MM.1S (cell line): ENCODE measurements around the gene ANKLE1.
A peak's percentile ranks its signal among the peaks of the same experiment; 100 is the strongest.

Source experiments
- DNase-seq: peaks from one replicate; pipeline ENCODE4 v3.0.0-alpha.2; 2015
- H2AFZ ChIP-seq: fragments of 300-600 bp; sonication (generic); 2 replicates; pipeline ENCODE4 v1.6.0; 2016; ENCODE audit warnings: antibody characterized with exemption, low read length
- H3F3A ChIP-seq: fragments of 300-600 bp; sonication (generic); 2 replicates; pipeline ENCODE4 v1.6.1; 2016; ENCODE audit warnings: mild to moderate bottlenecking, antibody characterized with exemption, low read length, moderate library complexity, mixed read lengths; ENCODE audit not compliant: insufficient read depth
- H3K27ac ChIP-seq: fragments of 300-600 bp; sonication (generic); 2 replicates; pipeline ENCODE4 v1.5.1; 2016; ENCODE audit warnings: mild to moderate bottlenecking, low read length
- H3K27me3 ChIP-seq: fragments of 300-600 bp; sonication (generic); replicated peaks from 2 replicates; pipeline ENCODE4 v1.6.0; 2016; ENCODE audit warnings: low read length; ENCODE audit not compliant: insufficient read depth
- H3K36me3 ChIP-seq: fragments of 300-600 bp; sonication (generic); replicated peaks from 2 replicates; pipeline ENCODE4 v1.6.1; 2016; ENCODE audit warnings: mild to moderate bottlenecking, low read length, mixed read lengths; ENCODE audit not compliant: insufficient read depth
- H3K4me1 ChIP-seq: fragments of 300-600 bp; sonication (generic); 2 replicates; pipeline ENCODE4 v1.6.1; 2016; ENCODE audit warnings: low read length, mixed read lengths
- H3K4me2 ChIP-seq: fragments of 300-600 bp; sonication (generic); 2 replicates; pipeline ENCODE4 v1.6.0; 2016; ENCODE audit warnings: low read depth, low read length
- H3K4me3 ChIP-seq: fragments of 300-600 bp; sonication (generic); 2 replicates; pipeline ENCODE4 v1.5.1; 2016; ENCODE audit warnings: low read length, mixed read lengths
- H3K79me2 ChIP-seq: fragments of 300-600 bp; sonication (generic); 2 replicates; pipeline ENCODE4 v1.6.1; 2016; ENCODE audit warnings: mixed run types, low read length, mixed read lengths
- H3K9ac ChIP-seq: fragments of 300-600 bp; sonication (generic); 2 replicates; pipeline ENCODE4 v1.6.1; 2016; ENCODE audit warnings: low read length, mixed read lengths
- H3K9me2 ChIP-seq: fragments of 300-600 bp; sonication (generic); replicated peaks from 2 replicates; pipeline ENCODE4 v1.6.1; 2016; ENCODE audit warnings: mild to moderate bottlenecking, low read length, mixed read lengths; ENCODE audit not compliant: insufficient read depth
- H3K9me3 ChIP-seq: fragments of 300-600 bp; sonication (generic); replicated peaks from 2 replicates; pipeline ENCODE4 v1.6.1; 2016; ENCODE audit warnings: mild to moderate bottlenecking, low read length, mixed read lengths; ENCODE audit not compliant: insufficient read depth
- H4K20me1 ChIP-seq: fragments of 300-600 bp; sonication (generic); 2 replicates; pipeline ENCODE4 v1.6.1; 2016; ENCODE audit warnings: mild to moderate bottlenecking, low read length, moderate library complexity, mixed read lengths; ENCODE audit not compliant: insufficient read depth
- CTCF ChIP-seq: fragments of 300-600 bp; sonication (generic); IDR thresholded peaks from 2 replicates; pipeline ENCODE4 v1.5.1; 2016; ENCODE audit warnings: antibody characterized with exemption, low read length, mixed read lengths
- EZH2 ChIP-seq: fragments of 300-600 bp; sonication (generic); optimal IDR thresholded peaks from 2 replicates; pipeline ENCODE3; 2017; ENCODE audit warnings: low read depth, mild to moderate bottlenecking, antibody characterized with exemption, low read length, mixed read lengths
- EZH2phosphoT487 ChIP-seq: fragments of 300-600 bp; sonication (generic); IDR thresholded peaks from 2 replicates; pipeline ENCODE4 v1.6.1; 2018; ENCODE audit warnings: antibody characterized with exemption, low read length

The ANKLE1 gene

GRCh38 chr19:17296976-17297375 is 15.3 kb downstream of the ANKLE1 start:
- peaks cover 7% of the 10 kb centered on the region; the same call in 1 of the 2 replicates for H3K79me2 ChIP-seq
- TF ChIP-seq EZH2phosphoT487 (no peak), EZH2 (no peak), CTCF (no peak)
- no peaks in the 10 kb centered on the region for H3K9me3 ChIP-seq
- no peak overlapping the region for H3K27ac ChIP-seq
- no peaks in the 10 kb centered on the region for H3F3A ChIP-seq
- H3K9me2 ChIP-seq, result no peaks in the 10 kb centered on the region
- no peak overlapping the region for H3K4me2 ChIP-seq
- H3K9ac ChIP-seq, result no peak overlapping the region
- no peak overlapping the region for H3K4me3 ChIP-seq
- no peak overlapping the region for H2AFZ ChIP-seq
- DNase-seq, result no peak
- H3K27me3 ChIP-seq, result no peaks in the 10 kb centered on the region
- no peaks in the 10 kb centered on the region for H3K36me3 ChIP-seq
- H4K20me1 ChIP-seq, result no peaks in the 10 kb centered on the region
- no peaks in the 10 kb centered on the region for H3K4me1 ChIP-seq

- Histone ChIP-seq H3K79me2 (peaks cover under 1% of the 10 kb centered on the region), H3K4me2 (no peak overlapping the region), H2AFZ (no peak overlapping the region)
Measured at GRCh38 chr19:17300992-17301619, 19.4 kb downstream of the ANKLE1 start.

GRCh38 chr19:17302391-17303166 is 20.9 kb downstream of the ANKLE1 start:
- H3K27me3 ChIP-seq, result no peaks in the 10 kb centered on the region
- no peaks in the 10 kb centered on the region for H3K36me3 ChIP-seq
- no peak for DNase-seq
- H3K9ac ChIP-seq, result peak overlapping the region; percentile 72; the same call in 1 of the 2 replicates
- no peaks in the 10 kb centered on the region for H3K9me3 ChIP-seq
- peak overlapping the region; percentile 77 for H3K4me3 ChIP-seq
- H3K27ac ChIP-seq, result no peak overlapping the region
- H3K4me1 ChIP-seq, result peaks cover 17% of the 10 kb centered on the region
- TF ChIP-seq EZH2phosphoT487, result no peak
- no peak for TF ChIP-seq EZH2
- no peak for TF ChIP-seq CTCF
- H3K4me2 ChIP-seq, result peak overlapping the region; percentile 89
- peaks cover 19% of the 10 kb centered on the region for H3F3A ChIP-seq
- no peaks in the 10 kb centered on the region for H3K9me2 ChIP-seq
- peak overlapping the region; percentile 87 for H2AFZ ChIP-seq
- H3K79me2 ChIP-seq, result peaks cover 15% of the 10 kb centered on the region
- no peaks in the 10 kb centered on the region for H4K20me1 ChIP-seq

More at GRCh38 chr19:17300992-17301619, 19.4 kb downstream of the ANKLE1 start:
- no peaks in the 10 kb centered on the region for H3K9me2 ChIP-seq
- H3K27me3 ChIP-seq, result no peaks in the 10 kb centered on the region
- no peak overlapping the region for H3K4me3 ChIP-seq
- no peaks in the 10 kb centered on the region for H3K9me3 ChIP-seq
- H3K9ac ChIP-seq, result no peak overlapping the region
- TF ChIP-seq EZH2phosphoT487 (no peak), EZH2 (no peak), CTCF (no peak)
- no peaks in the 10 kb centered on the region for H4K20me1 ChIP-seq
- H3K27ac ChIP-seq, result no peak overlapping the region
- H3K36me3 ChIP-seq, result no peaks in the 10 kb centered on the region
- peaks cover 17% of the 10 kb centered on the region for H3K4me1 ChIP-seq
- H3F3A ChIP-seq, result peaks cover 12% of the 10 kb centered on the region; the same call in 1 of the 2 replicates
- DNase-seq, result no peak
